Activated CD4-positive, alpha-beta T cell treated with anti-CD3 and anti-CD28 coated beads for 4 hours (primary cell): ENCODE data around the gene GIPC1.
"Not testable (repeated sequence)": the region's sequence is repeated elsewhere in the genome, so short reads cannot be mapped to it uniquely, and the experiment has no call there.

Experiments used
- DNase-seq, 2 donors: peaks; one replicate each; pipeline ENCODE4 v3.0.0-alpha.2; 2020

GIPC1 gene, protein sequence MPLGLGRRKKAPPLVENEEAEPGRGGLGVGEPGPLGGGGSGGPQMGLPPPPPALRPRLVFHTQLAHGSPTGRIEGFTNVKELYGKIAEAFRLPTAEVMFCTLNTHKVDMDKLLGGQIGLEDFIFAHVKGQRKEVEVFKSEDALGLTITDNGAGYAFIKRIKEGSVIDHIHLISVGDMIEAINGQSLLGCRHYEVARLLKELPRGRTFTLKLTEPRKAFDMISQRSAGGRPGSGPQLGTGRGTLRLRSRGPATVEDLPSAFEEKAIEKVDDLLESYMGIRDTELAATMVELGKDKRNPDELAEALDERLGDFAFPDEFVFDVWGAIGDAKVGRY

DNA sequence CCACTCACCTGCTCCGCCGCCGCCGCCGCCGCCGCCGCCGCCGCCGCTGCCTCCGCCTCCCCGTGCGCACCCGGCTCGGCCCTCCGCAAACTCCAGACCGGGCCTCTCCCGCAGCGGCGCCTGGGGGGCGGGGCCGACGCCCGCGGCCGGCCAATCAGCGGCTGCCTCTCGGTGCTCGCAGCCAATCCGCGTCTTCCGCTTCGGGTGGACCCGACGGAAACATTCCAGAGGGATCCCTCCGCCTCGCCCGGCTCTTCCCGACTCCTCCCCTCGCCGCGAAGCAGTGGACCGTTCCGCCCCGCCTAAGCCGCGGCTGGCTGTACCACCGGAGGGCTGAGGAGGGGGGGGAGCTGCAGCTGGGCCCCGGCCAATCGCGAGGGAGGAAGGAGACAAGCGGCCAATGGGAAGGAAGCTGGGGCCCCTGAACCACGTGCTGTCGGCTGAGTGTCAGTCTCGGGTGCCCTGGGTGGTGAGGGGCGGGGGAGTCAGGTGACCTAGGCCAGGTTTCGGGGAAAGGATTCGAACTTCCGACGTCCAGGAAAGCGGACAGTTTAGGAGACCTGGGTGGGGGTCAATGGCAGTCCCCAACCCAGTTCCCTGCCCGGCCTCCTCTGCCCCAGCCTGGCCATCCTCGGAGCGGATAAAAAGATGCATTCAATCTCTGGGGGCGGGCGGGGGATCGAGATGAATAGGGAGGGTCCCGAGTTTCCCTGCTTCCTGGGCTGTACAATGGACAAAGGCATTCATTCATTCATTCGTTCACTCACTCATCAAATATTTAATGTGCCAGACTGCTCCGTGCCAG lies at the start of gene GIPC1:
GIPC1 (minus strand) TSS at position 99 of the 805 bp plus-strand sequence. CDS start 13,151 bp downstream, outside the sequence.
- peak; percentile 76 to 80 for DNase-seq

DNA sequence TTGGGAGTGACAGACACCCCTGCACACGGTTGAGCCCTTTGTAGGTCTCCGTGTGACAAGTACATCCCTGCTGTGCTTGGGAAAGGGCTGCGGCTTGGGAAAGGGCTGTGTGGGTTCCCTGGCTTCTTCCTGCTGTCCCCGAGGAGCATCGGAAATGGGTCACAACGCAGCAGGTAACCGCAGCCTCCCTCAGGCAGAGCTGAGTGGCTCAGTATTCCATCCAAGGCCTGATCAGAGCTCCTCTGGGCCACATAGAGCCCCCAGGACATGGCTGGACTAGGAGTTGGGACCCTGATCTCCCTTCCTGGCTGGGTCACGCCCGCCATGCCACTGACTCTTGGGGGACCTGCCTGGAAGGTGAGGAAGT lies 49.8 kb upstream of the GIPC1 start:
- DNase-seq = no peak

DNA sequence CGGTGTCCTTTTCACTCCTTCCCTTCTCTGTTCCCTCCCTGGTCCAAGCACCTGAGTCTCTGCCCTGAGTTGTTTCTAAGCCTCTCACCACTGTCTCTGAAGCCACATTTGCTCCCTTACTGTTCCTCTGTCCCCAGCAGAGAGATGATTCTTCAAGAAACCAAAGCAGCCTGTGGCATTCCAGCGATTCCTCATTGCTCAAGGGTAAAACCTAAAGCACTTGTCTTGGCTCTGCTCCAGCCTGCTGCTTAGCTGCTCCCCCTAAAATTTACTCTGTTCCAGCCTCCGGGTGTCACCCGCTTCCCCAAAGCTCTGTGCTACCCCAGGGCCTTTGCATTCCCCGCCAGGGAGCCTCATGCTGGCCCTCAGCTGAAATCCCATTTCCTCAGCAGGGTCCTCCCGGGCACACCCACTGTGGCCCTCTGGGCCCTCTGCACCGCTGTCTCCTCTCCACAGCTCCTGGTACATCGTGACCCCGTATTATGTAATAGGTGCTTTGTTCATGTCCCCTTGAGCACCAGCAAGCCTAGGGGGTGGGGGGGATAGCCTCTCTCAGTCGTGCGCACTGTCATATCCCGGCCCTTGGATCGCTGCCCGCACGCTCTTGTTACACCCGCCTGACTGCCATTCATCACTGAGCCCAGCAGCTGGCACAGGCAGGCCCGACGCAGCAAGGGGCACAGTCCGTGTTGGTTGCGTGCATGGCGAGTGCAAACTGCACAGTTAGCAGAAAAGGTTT lies 49.2 kb upstream of the GIPC1 start:
- DNase-seq = no peak

DNA sequence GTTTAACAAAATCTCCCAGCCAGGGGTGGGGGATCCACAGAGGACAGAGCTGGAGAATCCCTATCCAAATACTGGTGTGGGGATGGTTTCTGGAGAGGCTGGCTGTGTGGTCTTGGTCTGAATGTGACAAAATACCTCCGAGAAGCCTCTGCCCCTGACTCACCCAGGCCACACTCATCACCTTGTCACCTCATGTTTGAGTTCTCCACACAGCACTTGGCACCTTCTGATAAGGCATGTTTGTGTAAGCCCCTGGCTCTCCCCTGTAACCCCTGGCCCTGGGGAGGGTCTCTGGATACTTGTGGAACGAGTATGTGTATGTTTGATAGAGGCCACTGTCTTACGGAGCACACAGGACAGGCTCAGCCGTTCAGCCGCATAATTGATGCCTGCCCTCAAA lies 48.1 kb upstream of the GIPC1 start:
- no peak for DNase-seq

DNA sequence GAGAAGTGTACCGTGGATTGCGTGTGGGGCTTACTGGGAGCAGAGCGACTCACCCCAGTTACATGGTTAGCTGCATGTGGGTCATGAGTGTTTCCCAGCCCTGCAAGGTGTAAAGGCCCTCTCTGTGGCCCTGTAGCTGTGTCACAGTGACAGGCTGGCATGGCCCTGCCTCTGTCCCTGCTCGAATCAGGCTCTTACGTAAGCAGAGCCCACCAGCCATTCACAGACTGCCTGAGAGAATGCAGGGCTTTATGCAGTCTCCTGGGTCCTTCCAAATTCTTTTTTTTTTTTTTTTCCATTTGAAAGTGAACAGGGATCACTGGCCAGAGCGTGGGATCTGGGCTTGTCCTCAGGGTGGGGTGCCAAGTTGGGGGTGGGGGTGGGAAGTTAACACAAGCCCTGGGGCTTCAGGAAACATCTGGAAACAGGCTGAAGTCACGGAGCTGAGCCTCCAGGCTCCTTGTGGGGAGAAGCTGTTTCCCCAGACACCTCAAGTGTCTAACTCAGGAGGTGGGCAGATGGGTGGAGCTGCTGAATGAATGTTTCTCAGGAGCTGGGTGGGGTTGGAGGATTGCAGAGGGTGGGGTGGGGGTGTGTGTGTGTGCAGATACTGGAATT lies 46.9 kb upstream of the GIPC1 start:
- DNase-seq = no peak

DNA sequence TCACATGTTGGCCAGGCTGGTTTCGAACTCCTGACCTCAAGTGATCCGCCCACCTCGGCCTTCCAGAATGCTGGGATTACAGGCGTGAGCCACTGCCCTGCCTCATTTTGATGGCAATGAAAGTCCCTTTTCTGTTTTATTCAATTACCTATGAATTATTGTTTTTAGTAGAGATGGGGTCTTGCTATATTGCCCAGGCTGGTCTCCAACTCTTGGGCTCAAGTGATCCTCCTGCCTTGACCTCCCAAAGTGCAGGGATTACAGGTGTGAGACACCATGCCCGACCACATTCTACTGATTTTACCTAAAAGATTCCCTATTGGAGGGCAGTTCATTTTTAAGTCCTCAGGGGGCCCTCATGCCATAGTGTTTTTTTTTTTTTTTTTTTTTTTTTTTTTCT lies 46.1 kb upstream of the GIPC1 start:
- not testable (repeated sequence) for DNase-seq

DNA sequence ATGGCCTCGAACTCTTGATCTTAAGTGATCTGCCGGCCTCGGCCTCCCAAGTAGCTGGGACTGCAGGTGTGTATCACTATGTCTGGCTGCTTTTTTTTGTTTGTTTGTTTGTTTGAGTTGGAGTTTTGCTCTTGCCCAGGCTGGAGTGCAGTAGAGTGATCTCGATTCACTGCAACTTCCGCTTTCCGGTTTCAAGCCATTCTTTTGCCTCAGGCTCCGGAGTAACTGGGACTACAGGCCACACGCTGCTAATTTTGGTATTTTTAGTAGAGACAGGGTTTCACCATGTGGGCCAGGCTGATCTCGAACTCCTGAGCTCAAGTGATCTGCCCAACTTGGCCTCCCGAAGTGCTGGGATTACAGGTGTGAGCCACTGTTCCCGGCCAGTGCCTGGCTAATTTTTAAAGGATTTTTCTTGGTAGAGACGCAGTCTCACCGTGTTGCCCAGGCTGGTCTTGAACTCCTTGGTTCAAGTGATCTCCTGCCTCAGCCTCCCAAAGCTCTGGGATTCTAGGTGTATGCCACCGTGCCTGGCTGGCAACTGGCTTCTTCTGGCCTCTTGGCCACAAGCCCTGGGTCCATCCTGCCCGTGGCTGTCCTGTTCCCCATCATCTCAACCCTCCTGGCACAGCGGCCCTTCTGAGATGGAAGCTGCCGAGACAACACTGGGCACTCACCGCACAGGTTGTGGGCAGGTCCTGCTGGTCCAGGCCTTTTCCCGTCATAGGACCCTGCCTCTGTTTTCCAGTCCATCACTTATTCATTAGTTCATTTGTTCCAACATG lies 45.0 kb upstream of the GIPC1 start:
- no peak for DNase-seq

DNA sequence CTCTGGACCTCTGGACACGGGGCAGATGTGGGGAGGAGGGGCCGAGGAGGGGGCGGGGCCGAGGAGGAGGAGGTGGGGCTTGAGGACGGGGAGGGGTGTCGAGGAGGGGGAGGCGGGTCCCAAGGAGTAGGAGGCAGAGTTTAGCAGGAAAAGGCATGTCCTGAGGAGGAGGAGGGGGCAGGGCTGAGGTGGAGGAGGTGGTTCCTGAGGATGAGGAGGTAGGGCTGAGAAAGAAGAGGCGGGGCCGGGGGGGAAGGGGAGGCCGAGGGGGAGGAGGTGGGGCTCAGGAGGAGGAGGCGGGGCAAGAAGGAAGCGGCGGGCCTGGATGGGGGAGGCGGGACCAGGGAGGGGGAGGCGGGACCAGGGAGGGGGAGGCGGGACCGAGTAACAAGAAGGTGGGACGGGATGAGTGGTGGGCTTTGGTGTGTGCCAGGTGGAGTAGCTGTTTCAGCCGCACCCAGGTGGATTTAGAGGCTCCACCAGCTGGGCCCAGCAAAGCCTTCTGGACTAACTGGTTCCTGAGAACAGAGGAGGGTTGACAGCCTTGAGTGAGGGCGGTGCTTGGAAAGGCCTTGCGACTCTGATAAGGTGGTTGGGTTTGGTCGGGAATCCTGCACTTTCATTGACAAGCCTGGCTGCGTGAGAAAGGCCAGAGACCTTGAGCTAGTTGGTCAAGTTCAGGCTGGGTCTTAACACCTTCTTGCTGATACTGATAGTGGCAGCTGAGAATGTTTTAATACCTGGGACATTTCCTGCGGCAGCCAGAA lies 41.2 kb upstream of the GIPC1 start:
- peak; percentile 31 to 35 for DNase-seq

DNA sequence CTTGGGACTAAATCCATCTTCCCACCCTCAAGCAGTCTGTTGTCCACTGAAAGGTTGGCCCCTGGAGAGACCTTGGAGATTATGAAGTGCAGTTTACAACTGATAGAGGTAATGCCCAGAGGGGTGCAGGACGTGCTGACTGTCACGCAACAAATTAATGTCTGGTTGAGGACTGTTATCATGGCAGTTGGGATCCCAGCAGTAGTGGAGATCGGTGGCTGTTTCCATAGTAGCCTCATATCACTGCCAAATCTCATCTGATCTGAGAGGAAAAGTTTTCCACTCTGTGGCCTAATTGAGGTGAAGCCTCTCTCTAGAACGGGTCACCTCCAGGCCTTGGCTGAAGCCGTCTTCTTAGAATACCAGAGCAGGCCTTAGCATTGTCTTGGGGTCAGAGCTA lies 37.5 kb upstream of the GIPC1 start:
- DNase-seq = no peak

DNA sequence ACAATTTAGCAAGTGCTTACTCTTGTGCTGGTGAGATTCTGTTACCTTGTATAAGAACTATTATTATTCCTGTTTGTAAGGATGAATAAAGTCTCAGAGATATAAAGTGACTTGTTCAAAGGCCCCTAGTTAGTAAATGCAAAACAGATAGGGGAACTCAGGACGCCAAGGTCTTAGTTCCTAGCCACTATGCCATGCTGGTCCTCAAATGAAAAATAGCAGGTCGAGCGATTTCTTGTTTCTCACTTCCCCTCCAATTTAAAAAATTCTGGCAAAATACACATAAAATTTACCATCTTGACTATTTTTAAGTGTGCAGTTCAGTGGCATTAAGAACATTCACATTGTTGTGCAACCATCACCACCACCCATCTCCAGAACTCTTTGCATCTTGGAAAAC lies 34.6 kb upstream of the GIPC1 start:
- no peak for DNase-seq

DNA sequence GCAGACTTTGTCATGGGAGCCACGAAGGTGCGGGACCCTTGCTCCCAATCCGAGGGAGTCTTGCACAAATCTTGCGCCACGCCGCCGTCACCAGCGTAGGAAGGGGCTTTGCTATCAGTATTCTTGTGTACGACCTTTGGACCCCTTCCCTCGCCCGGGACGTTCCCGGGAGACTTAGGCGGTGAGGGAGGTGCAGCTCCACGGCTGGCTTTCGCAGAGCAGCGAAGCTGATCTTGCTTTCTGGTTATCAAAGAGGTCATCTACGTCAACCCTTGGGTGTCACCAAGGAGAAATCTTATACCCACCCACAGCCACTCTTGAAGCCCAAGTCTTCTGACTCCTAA lies 34.0 kb upstream of the GIPC1 start:
- DNase-seq = no peak

DNA sequence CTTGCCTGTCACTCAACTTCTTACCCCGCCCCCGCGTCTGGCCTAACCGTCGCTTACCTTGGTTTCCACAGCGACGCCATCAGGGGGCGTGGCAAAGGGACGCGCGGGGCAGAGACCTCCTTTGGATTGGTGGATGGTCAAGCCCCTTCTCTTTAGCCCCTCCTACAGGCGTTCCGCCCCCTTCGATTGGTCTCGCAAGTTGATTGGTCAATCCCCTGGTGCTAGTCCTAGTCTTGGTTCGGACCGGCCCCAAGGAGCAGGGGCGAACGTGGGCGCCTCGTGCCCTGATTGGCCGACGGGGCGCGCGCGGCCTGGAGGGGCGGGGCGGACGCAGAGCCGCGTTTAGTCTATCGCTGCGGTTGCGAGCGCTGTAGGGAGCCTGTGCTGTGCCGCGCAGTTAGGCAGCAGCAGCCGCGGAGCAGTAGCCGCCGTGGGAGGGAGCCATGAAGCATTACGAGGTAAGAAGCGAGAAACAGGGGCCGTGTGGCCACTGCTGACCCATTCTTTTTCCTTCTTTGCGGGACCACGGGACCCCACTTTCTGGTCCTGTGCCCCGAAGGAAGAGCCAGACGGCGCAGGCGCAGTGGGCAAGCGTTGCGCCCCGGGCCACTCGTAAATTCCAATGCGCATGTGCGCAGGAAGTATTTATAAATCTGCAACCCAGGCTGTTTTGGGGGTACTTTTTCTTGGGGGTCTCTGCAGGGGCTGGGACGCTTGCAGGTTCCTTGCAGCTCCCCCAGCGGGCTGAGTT lies 33.5 kb upstream of the GIPC1 start, which contains the start of gene TECR:
TECR (plus strand) TSS at position 341 of the 751 bp plus-strand sequence; CDS start at position 444, 103 bp downstream.
- peak; percentile 100 for DNase-seq

DNA sequence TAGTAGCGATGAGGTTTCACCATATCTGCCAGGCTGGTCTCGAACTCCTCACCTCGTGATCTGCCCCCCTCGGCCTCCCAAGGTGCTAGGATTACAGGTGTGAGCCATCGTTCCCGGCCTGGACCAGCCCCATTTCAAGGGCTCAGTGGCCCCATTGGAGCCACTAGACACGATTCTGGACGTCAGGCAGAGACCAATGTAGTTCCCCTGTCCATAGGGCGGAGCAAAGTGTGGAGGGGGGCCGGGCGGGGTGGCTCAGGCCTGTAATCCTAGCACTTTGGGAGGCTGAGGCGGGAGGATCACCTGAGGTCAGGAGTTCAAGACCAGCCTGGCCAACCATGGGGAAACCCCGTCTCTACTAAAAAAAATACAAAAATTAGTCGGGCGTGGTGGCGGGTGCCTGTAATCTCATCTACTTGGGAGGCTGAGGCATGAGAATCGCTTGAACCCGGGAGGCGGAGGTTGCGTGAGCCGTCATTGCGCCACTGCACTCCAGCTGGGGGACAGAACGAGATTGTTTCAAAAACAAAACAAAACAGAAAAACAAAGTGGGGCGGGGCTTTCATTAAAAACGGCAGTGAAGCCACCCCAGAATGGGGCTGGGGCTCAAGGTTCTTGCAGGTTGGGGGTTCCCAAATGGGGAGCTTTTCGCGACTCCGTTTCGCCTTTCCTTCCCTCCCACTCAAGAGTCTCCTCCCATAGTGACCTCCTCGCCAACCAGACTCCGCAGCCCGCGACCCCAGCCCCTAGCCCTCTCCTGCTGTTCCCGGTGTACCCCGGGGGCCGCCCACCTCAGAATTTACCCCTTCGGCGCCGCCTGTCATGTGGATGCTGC lies 32.7 kb upstream of the GIPC1 start:
- no peak for DNase-seq

DNA sequence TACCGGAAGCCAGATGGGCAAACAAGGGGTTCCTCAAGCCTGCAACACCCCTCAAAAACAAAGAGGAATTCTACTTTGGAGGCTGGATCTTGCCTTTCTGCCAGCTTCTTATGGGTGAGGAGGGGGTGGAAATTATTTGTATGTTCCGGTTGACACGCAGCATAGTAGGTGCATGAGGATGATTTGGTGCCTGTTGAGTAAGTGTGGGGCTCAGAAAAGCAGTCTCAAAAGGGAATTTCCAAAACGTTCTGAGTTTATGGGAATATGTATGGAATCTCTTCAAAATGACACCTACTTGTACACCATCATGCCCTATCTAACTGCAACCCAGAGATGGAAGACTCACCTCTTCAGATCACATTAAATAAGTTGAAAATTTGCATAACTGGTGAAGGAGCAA lies 30.5 kb upstream of the GIPC1 start:
- DNase-seq = no peak

DNA sequence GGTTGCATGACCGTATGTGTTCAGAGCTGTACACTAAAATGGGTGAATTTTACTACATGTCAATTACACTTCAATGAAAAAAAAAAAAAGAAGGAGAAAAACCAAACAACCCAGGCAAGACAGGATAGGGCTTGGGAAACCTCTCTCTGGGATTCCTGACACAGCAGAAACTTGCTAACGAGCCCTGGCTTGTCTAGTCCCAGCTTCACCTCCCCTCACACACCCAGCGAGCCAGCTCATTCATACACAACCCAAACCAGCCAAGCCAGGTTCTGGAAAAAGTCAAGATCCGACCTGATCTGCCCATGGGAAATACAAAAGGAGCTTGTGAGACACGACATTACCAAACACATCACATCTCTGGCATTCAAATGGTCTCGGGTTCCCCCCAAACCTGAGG lies 29.8 kb upstream of the GIPC1 start:
- no peak for DNase-seq

DNA sequence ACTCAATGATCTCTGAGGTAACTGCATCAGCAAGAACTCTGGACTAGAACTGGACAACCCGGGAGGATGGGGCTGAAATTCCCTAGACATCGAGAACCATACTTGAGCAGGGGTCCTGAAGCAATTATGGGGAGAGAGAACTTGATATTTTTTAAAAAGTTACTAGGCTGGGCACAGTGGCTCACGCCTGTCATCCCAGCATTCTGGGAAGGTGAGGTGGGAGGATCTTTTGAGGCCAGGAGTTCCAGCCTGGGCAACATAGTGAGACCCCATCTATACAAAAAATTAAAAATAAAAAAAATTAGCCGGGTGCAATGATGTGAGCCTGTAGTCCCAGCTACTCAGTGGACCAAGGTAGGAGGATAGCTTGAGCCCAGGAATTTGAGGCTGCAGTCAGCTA lies 24.6 kb upstream of the GIPC1 start:
- DNase-seq = no peak

DNA sequence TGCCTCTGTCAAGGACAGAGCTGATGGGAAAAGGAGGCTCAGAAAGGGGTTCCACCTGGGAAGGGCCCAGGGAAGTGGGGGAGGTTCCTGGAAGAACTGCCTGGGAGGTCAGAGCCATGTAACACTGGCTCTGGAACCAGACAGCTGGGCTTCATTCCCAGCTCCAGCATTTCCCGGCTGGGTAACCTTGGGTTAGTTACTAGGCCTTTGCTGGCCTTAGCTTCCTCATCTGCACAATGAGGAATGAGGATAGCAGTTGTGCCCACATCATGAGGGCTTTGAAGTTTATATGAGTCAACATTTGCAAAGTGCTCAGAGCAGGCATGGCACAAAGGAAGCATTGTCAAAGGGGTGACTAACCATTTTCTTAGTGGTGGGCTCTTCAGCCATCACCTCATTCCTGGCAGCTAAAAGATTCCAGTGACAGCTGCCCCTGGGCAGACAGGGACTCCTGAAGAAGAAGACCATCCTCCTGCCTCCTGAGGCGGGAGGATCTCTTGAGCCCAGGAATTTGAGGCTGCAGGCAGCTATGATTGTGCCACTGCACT lies 24.0 kb upstream of the GIPC1 start:
- DNase-seq = no peak

DNA sequence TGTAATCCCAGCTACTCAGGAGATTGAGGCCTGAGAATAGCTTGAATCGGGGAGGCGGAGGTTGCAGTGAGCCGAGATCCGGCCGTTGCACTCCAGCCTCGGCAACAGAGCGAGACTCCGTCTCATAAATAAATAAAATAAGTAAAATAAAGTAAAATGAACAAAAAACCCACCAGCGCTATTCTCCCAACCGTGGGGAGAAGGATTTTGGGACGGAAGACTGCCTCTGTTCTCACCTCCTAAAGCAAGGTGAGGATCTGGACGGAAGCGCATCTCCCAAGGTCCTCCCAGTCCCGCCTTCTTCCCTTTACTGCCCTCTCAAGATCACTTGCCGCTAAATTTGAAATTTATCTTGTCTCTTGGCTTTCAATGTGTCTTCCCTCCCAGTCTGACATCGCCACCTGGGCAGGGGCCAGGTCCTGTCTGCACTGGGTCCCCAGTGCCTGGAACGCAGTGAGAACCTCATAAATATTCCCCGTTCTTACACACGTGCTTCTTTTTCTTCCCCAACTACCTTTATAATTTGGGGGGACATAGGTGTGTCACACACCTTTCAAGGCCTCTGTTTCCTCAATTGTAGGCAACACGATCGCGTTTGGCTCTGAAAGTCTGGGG lies 23.4 kb upstream of the GIPC1 start:
- DNase-seq = no peak
